IPS-20b (cell line): Measurements from ENCODE around the gene DUOXA2.

ENCODE experiments used
- H3K27ac ChIP-seq: one replicate; pipeline ENCODE4 v1.5.1; 2013; ENCODE audit warnings: low read length
- H3K27me3 ChIP-seq: 2 replicates; pipeline ENCODE4 v1.6.1; 2013; ENCODE audit warnings: mild to moderate bottlenecking, low read length, inconsistent platforms; ENCODE audit not compliant: insufficient read depth
- H3K36me3 ChIP-seq: 2 replicates; pipeline ENCODE4 v1.6.1; 2013; ENCODE audit warnings: low read depth, mild to moderate bottlenecking, inconsistent platforms, low read length, moderate library complexity; ENCODE audit not compliant: insufficient read depth
- H3K4me1 ChIP-seq: 2 replicates; pipeline ENCODE4 v1.6.1; 2013; ENCODE audit warnings: mild to moderate bottlenecking, control low read depth, inconsistent platforms, low read length, moderate library complexity; ENCODE audit not compliant: insufficient read depth
- H3K4me3 ChIP-seq: 2 replicates; pipeline ENCODE4 v1.5.1; 2013; ENCODE audit warnings: mild to moderate bottlenecking, low read length, inconsistent platforms
- H3K9ac ChIP-seq: 2 replicates; pipeline ENCODE4 v1.6.1; 2013; ENCODE audit warnings: low read depth, mild to moderate bottlenecking, inconsistent platforms, low read length, moderate library complexity
- H3K9me3 ChIP-seq: 2 replicates; pipeline ENCODE4 v1.6.1; 2013; ENCODE audit warnings: mild to moderate bottlenecking, low read depth, low read length, inconsistent platforms; ENCODE audit not compliant: insufficient read depth

The DUOXA2 gene

DNA sequence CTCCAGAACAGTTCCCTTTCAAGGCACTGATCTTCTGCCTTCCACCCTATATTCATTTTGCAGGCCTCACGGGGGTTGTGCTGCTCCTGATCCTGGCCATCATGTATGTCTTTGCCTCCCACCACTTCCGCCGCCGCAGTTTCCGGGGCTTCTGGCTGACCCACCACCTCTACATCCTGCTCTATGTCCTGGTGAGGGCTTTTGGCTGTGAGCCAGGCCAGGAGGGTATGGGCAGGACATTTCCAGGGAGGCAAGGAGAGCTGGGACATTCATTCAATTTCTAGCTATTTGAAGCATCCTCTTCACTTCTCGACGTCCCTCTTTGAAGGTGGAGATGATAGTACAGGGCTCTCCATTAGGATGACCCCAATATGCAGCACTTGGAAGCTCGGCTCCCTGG lies 41.6 kb downstream of the DUOXA2 start:
- Histone ChIP-seq H3K27ac (no peak overlapping the region), H3K9ac (no peak overlapping the region), H3K9me3 (no peaks in the 10 kb centered on the region), H3K4me3 (no peak overlapping the region), H3K36me3 (no peaks in the 10 kb centered on the region), H3K4me1 (peaks cover 8% of the 10 kb centered on the region), H3K27me3 (peaks cover 10% of the 10 kb centered on the region)

DNA sequence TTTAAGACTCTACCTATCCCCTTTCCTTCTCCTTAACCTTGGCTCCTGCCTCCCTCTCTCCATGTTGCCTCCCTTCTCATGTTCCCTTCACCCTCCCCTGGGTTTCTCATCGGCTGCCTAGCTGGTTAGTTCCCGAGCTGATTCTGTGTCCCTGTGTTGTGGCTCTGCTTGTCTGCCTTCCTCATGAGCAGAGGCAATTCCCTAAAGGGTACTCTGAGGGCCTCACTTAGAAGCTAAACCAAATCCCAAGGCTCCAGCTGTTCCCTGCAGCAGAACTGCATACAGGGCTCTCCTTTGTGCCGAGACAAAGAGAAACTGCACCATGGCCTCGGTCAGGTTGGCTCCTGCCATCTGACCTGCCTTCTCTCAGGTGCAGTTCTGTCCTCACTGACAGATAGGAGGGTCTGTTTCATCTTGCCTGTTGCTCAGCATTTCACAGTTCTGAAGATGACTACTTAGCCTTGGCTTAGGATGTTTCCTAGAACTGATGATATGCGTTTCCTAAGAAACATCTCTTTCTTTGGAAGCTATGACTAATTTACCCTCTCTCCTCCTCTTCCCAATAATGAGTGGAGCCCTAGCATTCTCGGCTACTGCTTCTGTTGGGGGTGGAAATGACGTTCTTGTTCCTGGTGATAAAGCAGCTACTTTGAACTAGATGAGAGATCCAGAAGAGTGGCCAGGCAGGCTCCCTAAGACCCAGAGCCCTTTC lies 42.8 kb downstream of the DUOXA2 start:
- peaks cover 3% of the 10 kb centered on the region; the same call in 1 of the 2 replicates for H3K27me3 ChIP-seq
- H3K9ac ChIP-seq: no peak overlapping the region
- H3K4me1 ChIP-seq: peaks cover 8% of the 10 kb centered on the region
- no peaks in the 10 kb centered on the region for H3K36me3 ChIP-seq
- H3K4me3 ChIP-seq: no peak overlapping the region
- H3K9me3 ChIP-seq: no peaks in the 10 kb centered on the region
- H3K27ac ChIP-seq: no peak overlapping the region

DNA sequence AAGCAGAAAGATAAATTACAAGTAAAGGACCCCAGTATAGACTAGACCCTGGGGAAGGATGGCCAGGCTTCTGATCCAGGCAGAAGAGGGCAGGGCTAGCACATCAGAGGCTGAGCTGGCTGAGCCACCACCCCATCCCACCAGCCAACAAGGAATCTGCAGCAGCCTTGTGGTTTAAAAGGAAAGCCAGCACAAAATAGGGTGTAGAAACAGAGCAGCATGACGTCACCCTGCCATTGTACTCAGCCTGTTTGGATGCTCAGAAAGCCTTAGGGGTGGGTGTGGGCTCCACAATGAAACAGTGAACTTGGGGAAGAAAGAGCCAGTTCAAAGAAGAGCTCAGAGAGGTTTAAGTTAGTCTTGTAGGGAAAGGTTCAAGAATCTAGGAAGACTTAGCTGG lies 43.8 kb downstream of the DUOXA2 start:
- no peaks in the 10 kb centered on the region for H3K9me3 ChIP-seq
- H3K27ac ChIP-seq: no peak overlapping the region
- H3K9ac ChIP-seq: no peak overlapping the region
- peaks cover 3% of the 10 kb centered on the region; the same call in 1 of the 2 replicates for H3K27me3 ChIP-seq
- H3K4me3 ChIP-seq: 0 out of 2 replicates have a peak overlapping the region, but pooled peaks have one; percentile 16
- peaks cover 8% of the 10 kb centered on the region for H3K4me1 ChIP-seq
- no peaks in the 10 kb centered on the region for H3K36me3 ChIP-seq

DNA sequence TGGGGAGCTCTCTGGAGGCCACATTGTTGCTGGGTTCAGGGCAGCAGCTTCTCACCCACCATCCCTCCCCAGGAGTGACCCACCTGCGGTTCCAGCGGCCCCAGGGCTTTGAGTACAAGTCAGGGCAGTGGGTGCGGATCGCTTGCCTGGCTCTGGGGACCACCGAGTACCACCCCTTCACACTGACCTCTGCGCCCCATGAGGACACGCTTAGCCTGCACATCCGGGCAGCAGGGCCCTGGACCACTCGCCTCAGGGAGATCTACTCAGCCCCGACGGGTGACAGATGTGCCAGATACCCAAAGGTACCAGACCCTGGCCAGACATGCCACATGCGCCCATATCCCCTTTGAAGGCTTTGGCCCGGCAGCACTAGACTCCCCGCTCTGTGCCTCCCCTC lies 47.5 kb downstream of the DUOXA2 start:
- H3K36me3 ChIP-seq: no peaks in the 10 kb centered on the region
- no peak overlapping the region for H3K9ac ChIP-seq
- no peak overlapping the region for H3K27ac ChIP-seq
- peaks cover 8% of the 10 kb centered on the region for H3K4me1 ChIP-seq
- peaks cover 3% of the 10 kb centered on the region; the same call in 1 of the 2 replicates for H3K27me3 ChIP-seq
- H3K9me3 ChIP-seq: no peaks in the 10 kb centered on the region
- H3K4me3 ChIP-seq: no peak overlapping the region

DNA sequence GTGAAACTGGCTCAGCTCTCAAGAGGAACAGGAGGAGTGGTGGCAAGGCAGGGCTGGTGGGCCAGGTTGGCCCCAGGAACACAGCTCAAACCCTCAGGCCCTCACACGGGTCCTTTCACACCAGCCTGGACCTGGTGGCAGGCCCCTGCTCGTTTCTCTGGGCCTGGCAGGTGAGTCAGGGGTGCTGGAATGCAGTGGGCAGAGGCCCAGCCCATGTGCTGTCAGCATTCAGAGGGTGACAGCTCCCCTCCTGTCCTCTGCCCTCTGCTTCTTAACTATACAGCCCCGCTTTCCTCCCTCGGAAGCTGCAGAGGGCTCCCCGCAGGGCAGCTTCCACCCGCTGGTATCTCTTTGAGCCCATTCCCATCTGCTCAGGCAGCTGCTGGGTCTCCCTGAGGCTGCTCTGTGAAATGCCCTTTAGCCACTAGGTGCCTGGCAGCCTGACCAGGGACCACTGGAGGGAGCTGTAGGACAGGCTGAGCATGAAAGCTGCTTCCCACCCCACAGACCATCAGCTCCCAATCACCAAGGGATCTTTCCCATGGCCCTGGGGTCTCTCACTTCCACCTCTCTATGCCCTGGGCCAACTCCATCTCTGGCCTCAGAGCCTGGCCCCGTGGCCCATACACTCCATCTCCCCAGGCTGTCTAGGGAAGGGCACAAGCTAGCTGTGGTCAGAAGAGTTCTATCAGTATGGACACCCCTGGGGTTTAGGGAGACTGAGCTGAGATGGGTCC lies 48.8 kb downstream of the DUOXA2 start:
- H3K4me3 ChIP-seq: no peak overlapping the region
- H3K9ac ChIP-seq: no peak overlapping the region
- peaks cover 9% of the 10 kb centered on the region for H3K4me1 ChIP-seq
- H3K36me3 ChIP-seq: no peaks in the 10 kb centered on the region
- H3K27me3 ChIP-seq: no peaks in the 10 kb centered on the region
- no peaks in the 10 kb centered on the region for H3K9me3 ChIP-seq
- H3K27ac ChIP-seq: no peak overlapping the region

- no peak overlapping the region for H3K9ac ChIP-seq
- no peak overlapping the region for H3K27ac ChIP-seq
- no peaks in the 10 kb centered on the region for H3K36me3 ChIP-seq
- H3K9me3 ChIP-seq: no peaks in the 10 kb centered on the region
- H3K27me3 ChIP-seq: no peaks in the 10 kb centered on the region
- peaks cover 7% of the 10 kb centered on the region for H3K4me1 ChIP-seq
- no peak overlapping the region for H3K4me3 ChIP-seq
Measured at GRCh38 chr15:45163508-45163856, 49.4 kb downstream of the DUOXA2 start.

- Histone ChIP-seq H3K9me3 (no peaks in the 10 kb centered on the region), H3K4me1 (peaks cover 20% of the 10 kb centered on the region), H3K36me3 (no peaks in the 10 kb centered on the region), H3K27me3 (no peaks in the 10 kb centered on the region), H3K4me3 (no peak overlapping the region), H3K9ac (no peak overlapping the region), H3K27ac (no peak overlapping the region)
Measured at GRCh38 chr15:45164914-45165313, 50.8 kb downstream of the DUOXA2 start.

GRCh38 chr15:45165536-45165935 lies 51.4 kb downstream of the DUOXA2 start:
- Histone ChIP-seq H3K27ac (no peak overlapping the region), H3K36me3 (no peaks in the 10 kb centered on the region), H3K9ac (no peak overlapping the region), H3K4me3 (no peak overlapping the region), H3K4me1 (peaks cover 25% of the 10 kb centered on the region), H3K27me3 (no peaks in the 10 kb centered on the region), H3K9me3 (no peaks in the 10 kb centered on the region)

DNA sequence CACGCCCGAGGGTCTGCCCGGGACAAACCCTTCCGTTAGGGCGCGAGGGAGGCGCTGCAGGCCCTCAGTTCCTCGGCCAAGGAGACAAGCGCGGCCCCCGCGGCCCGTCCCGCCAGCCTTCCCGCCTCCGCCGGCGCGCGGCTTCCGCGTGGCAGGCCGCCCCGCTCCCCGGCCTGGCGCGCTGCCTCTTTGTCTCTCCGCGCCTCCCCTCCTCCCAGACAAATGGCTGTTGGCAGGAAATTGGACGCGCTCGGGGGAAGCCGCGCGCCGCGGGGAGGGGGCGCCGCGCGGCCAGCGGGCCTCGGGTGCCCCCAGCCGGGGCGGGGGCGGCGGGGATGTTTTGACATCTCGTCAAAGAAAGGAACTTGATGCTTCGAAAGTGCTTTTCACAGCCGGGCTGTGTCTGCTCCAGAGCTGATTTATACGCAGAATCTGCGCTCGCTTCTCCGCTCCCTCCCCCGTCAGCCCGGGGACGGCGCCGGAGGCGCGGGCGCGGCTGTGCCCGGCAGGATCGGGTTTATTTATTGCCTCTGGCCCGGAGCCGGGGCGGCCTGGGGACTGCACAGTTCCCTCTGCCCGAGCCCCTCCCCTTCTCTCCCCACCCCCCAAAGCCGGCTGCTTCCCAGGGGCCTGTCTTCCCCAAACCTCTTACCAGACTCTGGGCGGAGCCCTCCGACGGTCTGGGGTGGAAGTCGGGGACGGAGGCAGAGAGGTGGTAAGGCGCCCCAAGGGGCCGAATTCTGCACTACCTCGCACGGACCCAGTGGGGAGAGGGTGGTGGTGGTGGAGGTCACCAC lies 52.9 kb downstream of the DUOXA2 start:
- H3K9me3 ChIP-seq: no peaks in the 10 kb centered on the region
- peak overlapping the region; percentile 83 for H3K4me3 ChIP-seq
- peaks cover 25% of the 10 kb centered on the region for H3K4me1 ChIP-seq
- H3K9ac ChIP-seq: peak overlapping the region; percentile 84
- peaks cover 7% of the 10 kb centered on the region; the same call in 1 of the 2 replicates for H3K36me3 ChIP-seq
- no peaks in the 10 kb centered on the region for H3K27me3 ChIP-seq
- H3K27ac ChIP-seq: peak overlapping the region; percentile 5

GRCh38 chr15:45167631-45168205 lies 53.6 kb downstream of the DUOXA2 start:
- Histone ChIP-seq H3K9ac (peak overlapping the region; percentile 84; the same call in 1 of the 2 replicates), H3K4me1 (peaks cover 25% of the 10 kb centered on the region), H3K36me3 (peaks cover 7% of the 10 kb centered on the region; the same call in 1 of the 2 replicates), H3K27ac (no peak overlapping the region), H3K4me3 (peak overlapping the region; percentile 83), H3K27me3 (no peaks in the 10 kb centered on the region), H3K9me3 (no peaks in the 10 kb centered on the region)
